GM12874 (cell line): ENCODE results near the gene CACHD1.

Experiments used
- CTCF ChIP-seq: IDR thresholded peaks from 2 replicates; pipeline ENCODE4 v1.5.1; 2011; ENCODE audit warnings: low read depth, mild to moderate bottlenecking, control low read depth, low read length, moderate library complexity; ENCODE audit not compliant: insufficient read depth

The CACHD1 gene

DNA sequence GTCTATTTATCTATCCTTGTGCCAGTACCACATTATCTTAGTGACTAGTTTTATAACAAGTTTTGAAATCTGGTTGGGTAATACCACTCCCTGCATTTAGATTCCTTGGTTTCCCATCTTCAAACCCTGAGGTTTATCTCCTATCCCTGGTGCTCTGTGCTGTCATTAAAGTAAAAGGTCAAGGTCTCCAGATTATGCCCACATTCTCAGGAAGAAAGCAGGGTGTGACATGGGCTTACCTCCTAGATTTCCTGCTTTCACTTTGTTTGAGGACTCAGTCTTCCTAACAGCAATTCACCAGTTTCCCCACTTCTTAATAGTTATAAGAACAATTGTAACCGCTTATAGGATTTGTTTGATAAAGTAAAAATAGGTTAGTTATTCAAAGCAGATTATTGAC lies 86.0 kb downstream of the CACHD1 start:
- TF ChIP-seq CTCF, result no peak

DNA sequence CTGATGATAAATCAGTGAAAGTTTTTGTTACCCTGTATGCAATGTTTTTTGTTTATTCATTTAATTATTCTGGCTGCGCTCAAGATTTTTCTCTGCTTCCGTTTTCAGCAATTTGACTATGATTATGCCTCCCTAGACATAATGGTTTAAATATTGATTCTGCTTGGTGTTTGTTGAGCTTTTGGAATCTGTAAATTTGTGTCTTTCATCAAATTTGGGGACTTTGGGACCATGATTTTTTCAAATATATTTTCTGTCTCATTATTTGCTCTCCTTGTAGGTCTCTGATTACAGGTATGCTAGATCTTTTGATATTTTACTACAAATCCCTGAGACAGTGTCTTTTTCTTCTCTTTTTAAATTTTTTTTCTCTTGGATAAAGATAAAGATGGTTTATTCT lies 92.1 kb downstream of the CACHD1 start:
- no peak for TF ChIP-seq CTCF

GRCh38 chr1:64563958-64564565 lies 94.1 kb downstream of the CACHD1 start:
- no peak for TF ChIP-seq CTCF

GRCh38 chr1:64564891-64565290 lies 95.0 kb downstream of the CACHD1 start:
- TF ChIP-seq CTCF, result no peak

- TF ChIP-seq CTCF, result no peak
Measured at GRCh38 chr1:64567426-64568170, 97.7 kb downstream of the CACHD1 start.

DNA sequence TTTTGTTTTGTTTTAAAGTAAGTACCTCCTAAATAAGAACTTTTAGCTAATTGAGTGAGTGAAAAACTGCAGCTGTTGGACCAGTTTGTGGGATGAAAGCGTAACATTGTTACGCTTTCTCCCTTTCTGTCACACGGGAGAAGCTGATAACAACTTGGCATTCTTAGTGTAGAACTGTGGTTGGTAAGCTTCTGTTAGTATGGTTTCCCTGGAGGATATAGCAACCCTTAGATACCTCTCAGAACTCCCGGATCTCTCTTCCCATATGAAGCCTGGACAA lies 98.2 kb downstream of the CACHD1 start:
- TF ChIP-seq CTCF, result no peak

DNA sequence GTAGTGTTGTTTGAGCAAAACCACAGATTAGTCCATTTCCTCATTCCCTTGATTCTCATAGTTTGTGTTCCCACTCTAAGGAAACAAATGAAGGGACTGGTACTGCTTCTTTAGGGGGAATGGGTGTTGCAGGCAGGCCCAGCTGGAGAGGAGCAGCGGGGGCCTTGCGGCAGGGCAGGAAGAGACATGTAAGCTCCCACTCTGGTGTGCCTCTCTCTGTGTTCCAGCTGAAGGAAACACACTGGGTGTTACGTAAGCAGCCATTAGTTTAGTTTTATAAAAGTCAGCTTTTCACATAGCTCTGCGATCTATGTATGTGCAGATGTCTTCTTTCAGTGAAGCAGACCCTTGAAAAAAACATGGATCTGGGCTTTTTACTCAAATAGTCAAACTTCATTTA lies 99.5 kb downstream of the CACHD1 start:
- no peak for TF ChIP-seq CTCF
